ENCODE measurements around the gene ASIC5.
"Not testable (repeated sequence)": the region's sequence is repeated elsewhere in the genome, so short reads cannot be mapped to it uniquely, and the experiment has no call there.

The ASIC5 gene

DNA sequence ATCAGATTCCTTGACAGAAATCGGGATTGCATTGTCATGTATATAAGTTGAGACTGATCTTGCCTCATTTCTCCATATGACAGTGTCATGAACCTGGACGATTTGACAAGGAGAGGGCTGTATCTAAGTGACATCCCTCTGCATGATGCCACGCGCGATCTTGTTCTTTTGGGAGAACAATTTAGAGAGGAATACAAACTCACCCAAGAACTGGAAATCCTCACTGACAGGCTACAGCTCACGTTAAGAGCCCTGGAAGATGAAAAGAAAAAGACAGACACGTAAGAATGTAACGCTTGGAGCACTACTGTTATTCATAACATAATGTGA, 66.3 kb downstream of the ASIC5 start:
- DNase-seq, result no peak

DNA sequence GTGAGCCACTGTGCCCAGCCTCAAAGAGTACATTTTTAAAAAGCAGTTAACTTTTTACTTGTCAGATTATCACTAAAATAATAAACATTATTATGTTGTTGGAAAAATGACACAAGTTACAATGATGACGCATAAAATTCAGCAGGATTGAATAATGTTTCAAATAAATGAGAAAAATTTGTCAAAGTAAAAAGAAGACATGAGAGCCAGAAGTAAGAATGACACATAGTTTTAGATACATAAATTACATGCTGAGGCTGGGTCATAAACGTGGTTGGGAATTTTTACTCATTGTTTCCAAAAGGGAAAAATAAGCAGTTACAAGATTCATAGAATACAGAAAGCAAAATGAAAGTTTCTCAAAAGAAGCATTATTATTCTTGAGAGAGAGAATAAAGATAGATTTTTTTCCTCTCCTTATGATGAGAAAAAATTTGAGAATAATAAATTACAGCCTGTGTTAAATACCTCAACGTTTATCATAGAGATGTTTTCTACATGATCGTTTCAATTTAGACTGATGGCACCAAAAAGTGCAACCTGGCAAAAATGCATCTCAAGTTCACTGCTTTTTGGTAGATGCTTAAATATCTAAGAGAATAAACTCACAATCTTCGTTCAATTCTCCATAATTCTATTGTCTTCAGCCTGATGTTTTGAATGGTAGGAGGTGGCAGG, 66.8 kb downstream of the ASIC5 start:
- DNase-seq, result no peak

DNA sequence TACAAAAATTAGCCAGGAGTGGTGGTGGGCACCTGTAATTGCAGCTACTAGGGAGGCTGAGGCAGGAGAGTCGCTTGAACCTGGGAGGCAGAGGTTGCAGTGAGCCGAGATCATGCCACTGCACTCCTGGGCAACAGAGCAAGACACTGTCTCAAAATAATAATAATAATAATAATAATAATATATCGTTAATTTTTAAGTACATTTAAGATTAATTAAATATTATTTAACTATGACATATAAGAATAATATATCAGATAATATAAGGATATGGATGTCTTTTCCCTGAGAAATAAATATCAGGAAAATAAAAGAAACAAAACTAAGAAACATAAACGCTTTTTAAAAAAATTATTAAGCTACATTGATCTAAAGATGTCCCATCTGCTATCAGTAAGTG, 68.5 kb downstream of the ASIC5 start:
- not testable (repeated sequence) for DNase-seq

DNA sequence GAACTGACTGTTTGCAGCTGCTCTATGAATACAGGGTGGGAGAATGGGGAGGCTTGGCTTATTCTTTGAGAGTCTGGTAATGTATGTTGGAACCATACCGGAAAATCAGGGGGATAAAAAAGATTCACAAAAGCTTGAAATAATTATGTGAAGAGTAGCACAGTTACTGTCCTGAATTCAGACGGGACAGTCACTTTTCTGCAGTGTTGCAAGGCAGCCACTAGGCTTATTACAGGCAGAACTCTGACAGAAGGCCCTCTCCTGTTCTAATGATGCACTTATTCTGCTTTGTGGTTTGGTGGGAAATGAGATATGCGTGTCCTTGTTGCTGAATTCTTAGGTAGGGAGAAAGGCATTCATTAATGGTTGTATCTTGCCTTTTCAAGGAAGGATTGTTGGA, 70.1 kb downstream of the ASIC5 start:
- DNase-seq, result no peak

DNA sequence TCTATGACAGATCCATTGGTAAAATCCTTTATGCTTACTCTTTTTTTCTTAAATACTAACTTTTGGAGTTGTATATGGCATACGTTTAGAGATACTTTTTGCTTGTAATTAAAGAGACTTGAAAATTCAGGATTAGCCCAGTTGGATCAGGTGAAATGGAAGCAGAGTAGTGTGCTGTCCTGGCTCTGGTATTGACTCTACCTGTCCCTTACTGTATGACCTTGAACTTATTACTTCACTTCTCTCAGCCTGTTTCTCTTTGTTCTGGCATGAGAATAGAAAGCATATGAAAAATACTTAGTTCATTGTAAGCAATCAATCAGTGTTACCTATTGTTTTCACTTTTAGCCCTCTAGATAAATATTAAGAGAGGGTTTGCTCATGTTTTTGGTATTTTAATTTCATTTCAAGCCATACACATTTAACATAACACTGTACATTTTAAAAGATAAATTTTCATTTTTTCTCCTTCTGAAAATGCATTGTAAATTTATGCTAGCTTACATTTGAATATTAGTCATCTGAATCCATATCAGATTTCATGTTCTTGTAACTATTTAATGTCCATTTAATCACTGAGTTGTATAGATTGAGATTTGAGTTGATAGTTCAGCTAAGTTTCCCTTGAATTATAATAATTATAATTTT, 71.4 kb downstream of the ASIC5 start:
- no peak for DNase-seq

DNA sequence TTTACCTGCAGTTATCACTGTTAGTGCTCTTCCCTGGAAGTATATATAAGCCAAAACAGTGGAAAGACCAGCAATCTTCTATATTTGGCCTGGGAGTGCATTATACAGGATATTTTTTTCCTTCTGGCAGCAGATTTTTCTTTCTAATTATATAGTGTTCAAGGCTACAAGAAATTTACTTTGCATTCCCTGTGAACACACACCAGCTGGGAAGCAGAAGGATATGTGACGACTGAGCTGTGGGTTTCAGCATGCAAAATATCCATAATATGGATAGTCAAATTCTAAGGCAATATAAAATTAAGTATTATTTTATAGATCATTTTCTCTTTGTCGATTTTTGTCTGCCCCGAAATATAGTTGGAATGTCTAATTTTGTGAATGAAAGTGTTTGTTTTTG, 76.1 kb downstream of the ASIC5 start:
- no peak for DNase-seq

DNA sequence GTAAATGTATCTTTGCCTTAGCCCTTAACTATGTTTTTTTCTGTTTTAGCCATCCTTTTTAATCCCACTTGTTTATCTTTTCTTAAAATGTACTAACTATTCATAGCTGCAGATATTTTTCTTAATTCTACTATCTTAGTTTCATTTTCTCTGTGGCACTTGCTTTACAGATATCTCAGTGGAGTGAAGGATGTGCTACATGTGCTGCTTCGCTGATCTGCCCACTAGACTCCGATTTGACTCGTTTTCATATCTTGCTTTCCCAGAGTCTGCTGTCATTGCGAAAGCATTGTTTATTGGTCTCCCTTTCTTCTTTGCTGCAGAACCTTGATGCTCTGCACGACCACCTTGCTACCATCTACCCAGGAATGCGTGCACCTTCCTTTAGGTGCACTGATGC, 76.7 kb downstream of the ASIC5 start:
- DNase-seq, result no peak

DNA sequence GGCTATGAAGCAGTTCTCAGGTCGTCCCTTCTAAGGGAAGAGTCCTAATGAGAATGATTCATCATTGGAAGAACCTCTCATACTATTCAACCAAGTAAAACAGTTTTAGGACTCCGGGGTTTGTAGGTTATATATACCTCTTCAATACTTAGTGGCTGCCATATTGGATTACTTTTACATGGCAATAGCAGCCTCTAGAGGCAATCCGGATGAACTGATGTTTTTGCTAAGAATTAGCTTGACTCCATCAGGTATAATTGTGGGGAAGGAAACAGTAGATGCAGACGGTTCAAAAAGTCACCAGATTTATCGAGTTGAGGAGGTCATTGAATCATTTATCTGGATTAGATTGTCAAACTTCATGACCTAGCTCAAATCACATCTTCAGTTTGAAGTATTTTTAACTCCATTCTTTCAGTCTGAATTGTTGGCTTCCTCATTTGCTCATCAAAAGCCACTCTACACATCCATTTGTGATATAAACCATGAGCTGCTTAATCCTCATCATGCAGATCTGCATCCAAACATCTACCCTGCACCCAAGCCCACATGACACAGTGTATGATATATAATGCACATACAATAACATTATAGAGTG, 78.9 kb downstream of the ASIC5 start:
- DNase-seq, result peak; percentile 31

DNA sequence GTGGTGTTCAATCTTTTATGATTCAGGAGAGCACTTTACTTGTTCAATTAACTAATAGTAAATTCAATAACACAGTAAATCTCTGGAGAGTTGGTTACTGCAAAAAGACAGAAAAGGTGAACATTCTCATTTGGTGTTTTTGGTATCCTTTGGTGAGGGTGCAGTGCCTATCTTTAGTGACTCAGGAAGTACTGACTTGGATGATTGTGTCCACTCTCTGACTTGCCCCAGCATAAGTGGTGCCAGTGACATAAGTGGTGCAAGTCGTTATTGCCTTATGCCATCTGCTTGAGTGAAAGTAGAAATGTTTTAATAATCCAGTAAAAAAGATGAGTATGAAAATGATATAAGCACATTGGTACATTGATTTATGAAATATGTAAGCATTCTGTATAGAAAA, 80.2 kb downstream of the ASIC5 start:
- no peak for DNase-seq

DNA sequence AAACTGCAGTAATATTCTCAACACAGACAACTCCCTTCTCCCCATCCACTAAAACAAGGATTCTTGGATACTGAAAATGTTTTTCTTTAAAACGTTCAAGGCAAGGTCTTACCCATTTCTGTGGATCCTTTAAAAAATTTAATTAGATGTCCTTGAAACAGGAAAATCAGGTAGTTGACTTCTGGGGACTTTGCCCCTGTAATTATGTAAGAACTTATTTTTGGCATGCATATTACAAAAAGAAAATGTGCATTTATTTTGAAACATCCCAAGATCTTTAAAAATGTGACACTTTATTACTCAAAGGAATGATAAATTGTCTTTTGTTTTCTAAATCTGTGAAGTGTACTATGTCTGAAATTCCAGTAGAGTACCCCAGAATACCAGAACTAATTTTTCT, 81.4 kb downstream of the ASIC5 start:
- no peak for DNase-seq

DNA sequence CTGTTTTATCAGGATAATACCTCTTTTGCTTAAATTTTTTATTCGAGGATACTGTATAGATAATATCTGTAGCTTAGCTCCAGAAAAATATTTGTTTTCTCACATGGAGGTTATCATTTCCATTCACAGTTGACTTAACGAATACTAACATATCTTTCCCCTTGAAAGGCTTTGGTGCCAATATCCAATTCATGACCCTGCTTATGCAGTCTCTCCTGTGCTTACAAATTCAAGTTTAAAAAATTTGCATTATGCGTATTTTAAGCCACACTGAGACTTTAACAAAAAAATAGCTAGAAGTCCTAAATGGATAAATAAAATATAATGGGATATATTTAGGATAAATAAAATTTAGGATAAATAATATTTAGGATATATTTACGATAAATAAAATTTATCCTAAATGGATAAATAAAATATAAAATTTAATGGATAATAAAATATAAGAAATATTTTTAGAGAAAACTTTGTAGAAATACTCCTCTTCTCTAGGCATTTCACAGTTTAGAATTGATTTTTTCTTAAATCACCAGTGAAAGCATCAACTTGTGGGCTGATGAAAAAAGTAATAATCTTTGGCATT, 84.7 kb downstream of the ASIC5 start:
- DNase-seq, result no peak

DNA sequence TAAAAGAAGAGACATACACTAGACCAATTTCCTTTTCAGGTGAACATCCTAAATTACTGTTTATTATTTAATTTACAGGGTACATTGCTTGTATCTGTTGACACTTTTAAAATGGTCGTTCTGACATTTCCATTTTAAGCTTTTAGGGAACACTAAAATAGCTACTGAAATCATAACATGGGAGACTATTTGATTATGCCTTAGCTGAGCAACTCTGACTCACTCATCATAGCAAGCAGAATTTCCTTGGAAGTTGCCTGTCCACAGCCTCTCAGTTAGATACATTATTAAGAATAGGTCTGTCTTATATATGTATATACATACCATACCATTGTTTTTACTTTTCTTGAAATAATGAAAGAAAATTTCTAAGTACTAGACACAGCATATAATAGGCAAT, 85.3 kb downstream of the ASIC5 start:
- no peak for DNase-seq

Measured in retina (tissue), 1 donor.